ENCODE measurements around the gene FOXL3. TPM values are rescaled to one million over a fixed set of nuclear protein-coding genes. Genes with fewer than 3 reads are reported as not detected.

FOXL3 gene
- total RNA-seq, 4 donors from 2014 or later = not detected

- Histone ChIP-seq H3K36me3 (no peaks in the 10 kb centered on the region), H3K4me3 (no peak overlapping the region), H3K27ac (no peak overlapping the region), H3K27me3 (no peaks in the 10 kb centered on the region), H3K9me3 (no peaks in the 10 kb centered on the region), H3K4me1 (no peaks in the 10 kb centered on the region)
- no peak for DNase-seq
- intact Hi-C loops (cut with DNase I; ENCODE audit: low total_unique reads) = no loop called here
- TF ChIP-seq CTCF (IDR thresholded peaks at IDR 0.05) = no peak
- no peak for TF ChIP-seq POLR2A (IDR thresholded peaks at IDR 0.05)
Measured at GRCh38 chr7:303425-303824, 13.5 kb downstream of the FOXL3 start.

- Histone ChIP-seq H3K27ac (no peak overlapping the region), H3K9me3 (no peaks in the 10 kb centered on the region), H3K4me1 (no peaks in the 10 kb centered on the region), H3K4me3 (no peak overlapping the region), H3K27me3 (no peaks in the 10 kb centered on the region), H3K36me3 (no peaks in the 10 kb centered on the region)
- DNase-seq = no peak
- intact Hi-C loops (cut with DNase I; ENCODE audit: low total_unique reads) = no loop called here
- no peak for TF ChIP-seq POLR2A (IDR thresholded peaks at IDR 0.05)
- no peak for TF ChIP-seq CTCF (IDR thresholded peaks at IDR 0.05)
Measured at GRCh38 chr7:303884-304573, 14.1 kb downstream of the FOXL3 start.

GRCh38 chr7:304574-305409, 14.8 kb downstream of the FOXL3 start:
- TF ChIP-seq CTCF (IDR thresholded peaks at IDR 0.05) (no peak), POLR2A (IDR thresholded peaks at IDR 0.05) (no peak)
- H3K4me1 ChIP-seq = no peaks in the 10 kb centered on the region
- intact Hi-C loops (cut with DNase I; ENCODE audit: low total_unique reads) = no loop called here
- H3K9me3 ChIP-seq = no peaks in the 10 kb centered on the region
- H3K27ac ChIP-seq = no peak overlapping the region
- H3K36me3 ChIP-seq = no peaks in the 10 kb centered on the region
- no peak for DNase-seq
- no peak overlapping the region for H3K4me3 ChIP-seq
- H3K27me3 ChIP-seq = no peaks in the 10 kb centered on the region

- DNase-seq = no peak
- H3K4me1 ChIP-seq = no peaks in the 10 kb centered on the region
- no peak overlapping the region for H3K4me3 ChIP-seq
- TF ChIP-seq CTCF (IDR thresholded peaks at IDR 0.05) (no peak), POLR2A (IDR thresholded peaks at IDR 0.05) (no peak)
- H3K9me3 ChIP-seq = no peaks in the 10 kb centered on the region
- intact Hi-C loops (cut with DNase I; ENCODE audit: low total_unique reads) = no loop called here
- H3K27me3 ChIP-seq = no peaks in the 10 kb centered on the region
- H3K27ac ChIP-seq = no peak overlapping the region
- no peaks in the 10 kb centered on the region for H3K36me3 ChIP-seq
Measured at GRCh38 chr7:305410-306151, 15.6 kb downstream of the FOXL3 start.

All from uterus (tissue), 4 donors.